ENCODE results near the gene WDR45B. TPM values are rescaled to one million over a fixed set of nuclear protein-coding genes. Genes with fewer than 3 reads are reported as not detected.

WDR45B gene
- total RNA-seq, 2 experiments from 2014 or later, result 61.7 to 81.9 TPM

DNA sequence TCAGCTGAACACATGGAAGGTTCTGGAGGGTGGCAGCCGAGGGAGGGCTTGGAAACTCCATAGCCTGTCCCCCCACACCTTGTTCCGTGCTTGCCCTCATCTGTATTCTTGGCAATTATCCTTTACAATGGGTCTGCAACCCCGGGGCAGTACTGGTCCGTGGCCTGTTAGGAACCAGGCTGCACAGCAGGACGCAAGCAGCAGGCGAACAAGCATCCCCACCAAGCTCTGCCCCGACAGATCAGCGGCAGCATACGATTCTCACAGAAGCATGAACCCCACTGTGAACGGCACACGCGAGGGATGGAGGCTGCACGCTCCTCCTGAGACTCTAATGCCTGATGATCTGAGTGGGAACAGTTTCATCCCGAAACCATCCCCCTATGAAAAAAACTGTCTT is 6.2 kb downstream of the WDR45B start:
- H3K4me1 ChIP-seq (ENCODE audit: insufficient read depth, low read length, poor library complexity, severe bottlenecking), result peaks cover 7% of the 10 kb centered on the region
- H3K9me3 ChIP-seq (ENCODE audit: low read length), result no peaks in the 10 kb centered on the region
- H3K36me3 ChIP-seq (ENCODE audit: insufficient read depth, low read length), result peaks cover 89% of the 10 kb centered on the region
- POLR2A ChIA-PET, result no interaction called here
- intact Hi-C loops (cut with micrococcal nuclease; ENCODE audit: unreplicated experiment), result no loop called here
- no peak overlapping the region for H3K4me3 ChIP-seq (ENCODE audit: low read depth, low read length, poor library complexity, severe bottlenecking)
- H3K4me2 ChIP-seq (ENCODE audit: low read length), result no peak overlapping the region
- CTCF ChIA-PET (ENCODE audit: unreplicated experiment), result no interaction called here
- H4K20me1 ChIP-seq (ENCODE audit: insufficient read depth, low read length), result peaks cover 12% of the 10 kb centered on the region; the same call in 1 of the 2 replicates
- no peak overlapping the region for H2AFZ ChIP-seq (ENCODE audit: low read length)
- no TSS peak for BruUV-seq (replicated peaks)
- H3K79me2 ChIP-seq (ENCODE audit: insufficient read depth, low read depth, low read length), result peaks cover 87% of the 10 kb centered on the region
- TF ChIP-seq, protein P1, sequence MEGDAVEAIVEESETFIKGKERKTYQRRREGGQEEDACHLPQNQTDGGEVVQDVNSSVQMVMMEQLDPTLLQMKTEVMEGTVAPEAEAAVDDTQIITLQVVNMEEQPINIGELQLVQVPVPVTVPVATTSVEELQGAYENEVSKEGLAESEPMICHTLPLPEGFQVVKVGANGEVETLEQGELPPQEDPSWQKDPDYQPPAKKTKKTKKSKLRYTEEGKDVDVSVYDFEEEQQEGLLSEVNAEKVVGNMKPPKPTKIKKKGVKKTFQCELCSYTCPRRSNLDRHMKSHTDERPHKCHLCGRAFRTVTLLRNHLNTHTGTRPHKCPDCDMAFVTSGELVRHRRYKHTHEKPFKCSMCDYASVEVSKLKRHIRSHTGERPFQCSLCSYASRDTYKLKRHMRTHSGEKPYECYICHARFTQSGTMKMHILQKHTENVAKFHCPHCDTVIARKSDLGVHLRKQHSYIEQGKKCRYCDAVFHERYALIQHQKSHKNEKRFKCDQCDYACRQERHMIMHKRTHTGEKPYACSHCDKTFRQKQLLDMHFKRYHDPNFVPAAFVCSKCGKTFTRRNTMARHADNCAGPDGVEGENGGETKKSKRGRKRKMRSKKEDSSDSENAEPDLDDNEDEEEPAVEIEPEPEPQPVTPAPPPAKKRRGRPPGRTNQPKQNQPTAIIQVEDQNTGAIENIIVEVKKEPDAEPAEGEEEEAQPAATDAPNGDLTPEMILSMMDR (conservative IDR thresholded peaks at IDR 0.05; ENCODE audit: low read length), result no peak
- H3K27ac ChIP-seq (ENCODE audit: low read depth, low read length, poor library complexity, severe bottlenecking), result no peak overlapping the region
- DNase-seq (ENCODE audit: low spot score), result no peak
- no peaks in the 10 kb centered on the region for H3K9me2 ChIP-seq (ENCODE audit: insufficient read depth, low read length)

DNA sequence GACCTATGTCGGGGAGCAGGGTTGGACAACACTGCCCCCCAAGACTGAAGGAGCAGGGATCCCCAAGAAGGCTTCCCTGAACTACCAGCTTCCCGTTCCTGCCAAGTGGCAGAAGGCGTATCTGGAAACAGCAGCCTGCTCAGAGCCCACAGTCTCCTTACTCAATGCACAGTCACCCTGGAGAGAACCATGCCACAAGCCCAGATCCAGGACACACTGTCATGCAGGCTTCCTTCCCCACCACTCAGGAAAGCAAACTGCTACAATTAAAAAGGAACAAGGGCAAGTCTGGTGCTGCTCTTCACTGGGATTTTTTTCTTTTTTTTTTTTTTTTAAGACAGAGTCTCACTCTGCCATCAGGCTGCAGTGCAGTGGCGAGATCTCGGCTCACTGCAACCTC is 8.2 kb downstream of the WDR45B start:
- intact Hi-C loops (cut with micrococcal nuclease; ENCODE audit: unreplicated experiment), result no loop called here
- no peak for DNase-seq (ENCODE audit: low spot score)
- Histone ChIP-seq H3K9me3 (ENCODE audit: low read length) (no peaks in the 10 kb centered on the region), H3K4me3 (ENCODE audit: low read depth, low read length, poor library complexity, severe bottlenecking) (no peak overlapping the region), H2AFZ (ENCODE audit: low read length) (no peak overlapping the region), H4K20me1 (ENCODE audit: insufficient read depth, low read length) (no peaks in the 10 kb centered on the region), H3K79me2 (ENCODE audit: insufficient read depth, low read depth, low read length) (peaks cover 86% of the 10 kb centered on the region), H3K36me3 (ENCODE audit: insufficient read depth, low read length) (peaks cover 97% of the 10 kb centered on the region), H3K9me2 (ENCODE audit: insufficient read depth, low read length) (no peaks in the 10 kb centered on the region), H3K27ac (ENCODE audit: low read depth, low read length, poor library complexity, severe bottlenecking) (no peak overlapping the region), H3K4me1 (ENCODE audit: insufficient read depth, low read length, poor library complexity, severe bottlenecking) (no peaks in the 10 kb centered on the region), H3K4me2 (ENCODE audit: low read length) (no peak overlapping the region)
- BruUV-seq (replicated peaks), result no TSS peak
- TF ChIP-seq, protein P1 (conservative IDR thresholded peaks at IDR 0.05; ENCODE audit: low read length), result no peak
- TF ChIP-seq EZH2phosphoT487 (IDR thresholded peaks at IDR 0.05; ENCODE audit: borderline replicate concordance, low read depth, low read length), result no peak
- CTCF ChIA-PET (ENCODE audit: unreplicated experiment), result no interaction called here
- POLR2A ChIA-PET, result interaction anchor here (0.7 to 1.0 kb wide), 2 partner anchors 10 to 181 kb away, joined by 3 to 6 read pairs; no protein-coding TSS in a partner anchor

DNA sequence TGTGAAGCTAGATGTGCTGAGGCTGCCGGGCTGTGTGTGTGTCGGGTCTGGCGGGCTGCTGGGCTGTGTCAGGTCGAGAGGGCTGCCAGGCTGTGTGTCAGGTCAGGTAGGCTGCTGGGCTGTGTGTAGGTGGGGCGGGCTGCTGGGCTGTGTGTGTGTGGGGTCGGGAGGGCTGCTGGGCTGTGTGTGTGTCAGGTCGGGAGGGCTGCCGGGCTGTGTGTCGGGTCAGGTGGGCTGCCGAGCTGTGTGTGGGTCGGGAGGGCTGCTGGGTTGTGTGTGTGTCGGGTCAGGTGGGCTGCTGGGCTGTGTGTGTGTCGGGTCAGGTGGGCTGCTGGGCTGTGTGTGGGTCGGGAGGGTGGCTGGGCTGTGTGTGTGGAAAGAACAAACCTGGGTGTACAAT is 8.6 kb downstream of the WDR45B start:
- ChIA-PET CTCF (ENCODE audit: unreplicated experiment) (no interaction called here), POLR2A (no interaction called here)
- no peaks in the 10 kb centered on the region for H3K9me3 ChIP-seq (ENCODE audit: low read length)
- peaks cover 86% of the 10 kb centered on the region for H3K79me2 ChIP-seq (ENCODE audit: insufficient read depth, low read depth, low read length)
- peaks cover 97% of the 10 kb centered on the region for H3K36me3 ChIP-seq (ENCODE audit: insufficient read depth, low read length)
- no peaks in the 10 kb centered on the region for H3K4me1 ChIP-seq (ENCODE audit: insufficient read depth, low read length, poor library complexity, severe bottlenecking)
- no peaks in the 10 kb centered on the region for H3K9me2 ChIP-seq (ENCODE audit: insufficient read depth, low read length)
- no peak overlapping the region for H3K27ac ChIP-seq (ENCODE audit: low read depth, low read length, poor library complexity, severe bottlenecking)
- TF ChIP-seq, protein P1 (conservative IDR thresholded peaks at IDR 0.05; ENCODE audit: low read length), result no peak
- TF ChIP-seq EZH2phosphoT487 (IDR thresholded peaks at IDR 0.05; ENCODE audit: borderline replicate concordance, low read depth, low read length), result no peak
- no TSS peak for BruUV-seq (replicated peaks)
- no peak overlapping the region for H2AFZ ChIP-seq (ENCODE audit: low read length)
- no peak overlapping the region for H3K4me3 ChIP-seq (ENCODE audit: low read depth, low read length, poor library complexity, severe bottlenecking)
- intact Hi-C loops (cut with micrococcal nuclease; ENCODE audit: unreplicated experiment), result no loop called here
- no peak for DNase-seq (ENCODE audit: low spot score)
- H4K20me1 ChIP-seq (ENCODE audit: insufficient read depth, low read length), result no peaks in the 10 kb centered on the region
- no peak overlapping the region for H3K4me2 ChIP-seq (ENCODE audit: low read length)
